ENCODE results near the gene AURKAIP1.
"Not testable (repeated sequence)": the region's sequence is repeated elsewhere in the genome, so short reads cannot be mapped to it uniquely, and the experiment has no call there.

Gene AURKAIP1

DNA sequence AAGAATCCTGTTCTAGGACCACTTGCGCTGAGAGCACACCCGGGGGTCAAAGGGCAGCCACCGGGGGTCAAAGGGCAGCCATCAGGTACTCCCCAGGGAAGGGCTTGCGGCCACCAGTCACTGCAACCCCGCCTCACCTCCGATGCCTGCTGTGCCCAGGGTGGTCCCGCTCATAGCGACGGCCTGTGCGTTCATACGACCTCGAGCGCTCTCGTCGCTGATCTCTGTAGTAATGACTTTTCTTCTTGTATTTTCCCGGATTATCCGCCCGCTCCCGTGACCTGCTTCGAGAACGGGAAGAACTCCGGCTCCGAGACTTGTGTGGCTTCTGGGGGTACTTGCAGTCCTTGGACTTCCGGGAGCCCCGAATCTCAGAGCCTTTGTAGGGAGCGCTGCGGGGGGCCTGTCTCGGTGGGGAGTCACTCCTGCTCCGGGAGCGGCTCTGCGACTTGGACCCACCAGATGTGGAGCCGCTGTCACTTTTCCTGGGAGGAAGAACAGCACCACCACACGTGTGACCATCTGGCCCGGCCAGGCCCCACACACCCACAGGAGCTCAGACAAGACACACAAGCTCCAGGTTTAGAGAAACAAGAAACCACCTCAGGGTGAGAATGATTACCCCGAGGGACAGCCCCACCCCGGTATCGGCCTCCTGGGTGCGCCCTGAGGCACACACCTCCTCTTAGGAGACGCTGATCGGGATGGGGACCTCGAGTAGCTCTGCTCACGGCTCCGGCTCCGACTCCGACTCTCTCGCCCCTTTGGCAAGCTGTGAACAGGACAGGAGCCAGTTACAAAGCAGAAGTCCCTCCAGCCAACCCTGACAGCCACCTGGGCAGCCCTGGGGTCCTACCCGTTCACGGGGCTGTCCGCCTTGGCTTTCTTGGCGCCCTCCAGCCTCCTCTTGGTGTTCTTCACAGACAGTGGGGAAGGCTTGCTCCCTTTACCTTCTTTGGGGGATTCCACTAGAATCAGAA lies 12.4 kb upstream of the AURKAIP1 start:
- in situ Hi-C loops (cut with MboI; ENCODE audit: low sequenced_read_pairs), result no loop called here

DNA sequence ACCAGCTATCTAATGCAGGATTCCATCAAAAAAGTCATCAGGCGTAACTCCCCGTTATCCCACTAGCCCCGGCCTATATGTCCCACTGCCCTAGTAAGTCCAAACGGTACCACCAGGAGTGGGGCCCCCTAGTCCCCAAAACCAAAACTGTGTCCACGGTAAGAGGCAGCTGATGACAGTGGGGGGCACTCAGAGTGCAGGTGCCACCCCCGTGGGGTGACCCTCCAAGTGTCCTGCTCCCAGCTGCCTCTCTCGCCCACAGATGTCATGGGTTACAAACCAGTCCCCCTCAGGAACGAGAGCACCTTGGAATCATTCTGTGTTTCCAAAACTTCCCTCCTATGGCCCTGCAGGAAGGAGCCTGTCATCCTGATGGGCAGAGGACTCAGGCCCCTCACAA lies 10.9 kb upstream of the AURKAIP1 start:
- in situ Hi-C loops (cut with MboI; ENCODE audit: low sequenced_read_pairs), result no loop called here

DNA sequence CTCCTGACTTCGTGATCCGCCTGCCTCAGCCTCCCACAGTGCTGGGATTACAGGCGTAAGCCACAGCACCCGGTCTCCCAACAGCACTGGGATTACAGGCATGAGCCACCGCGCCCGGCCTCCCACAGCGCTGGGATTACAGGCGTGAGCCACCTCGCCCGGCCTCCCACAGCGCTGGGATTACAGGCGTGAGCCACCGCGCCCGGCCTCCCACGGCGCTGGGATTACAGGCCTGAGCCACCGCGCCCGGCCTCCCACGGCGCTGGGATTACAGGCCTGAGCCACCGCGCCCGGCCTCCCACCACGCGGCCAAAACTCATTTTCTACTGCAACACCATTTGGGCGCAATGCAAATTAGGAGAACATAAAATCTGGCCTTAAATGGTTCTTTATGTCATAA lies 10.3 kb upstream of the AURKAIP1 start:
- in situ Hi-C loops (cut with MboI; ENCODE audit: low sequenced_read_pairs), result not testable (repeated sequence)

DNA sequence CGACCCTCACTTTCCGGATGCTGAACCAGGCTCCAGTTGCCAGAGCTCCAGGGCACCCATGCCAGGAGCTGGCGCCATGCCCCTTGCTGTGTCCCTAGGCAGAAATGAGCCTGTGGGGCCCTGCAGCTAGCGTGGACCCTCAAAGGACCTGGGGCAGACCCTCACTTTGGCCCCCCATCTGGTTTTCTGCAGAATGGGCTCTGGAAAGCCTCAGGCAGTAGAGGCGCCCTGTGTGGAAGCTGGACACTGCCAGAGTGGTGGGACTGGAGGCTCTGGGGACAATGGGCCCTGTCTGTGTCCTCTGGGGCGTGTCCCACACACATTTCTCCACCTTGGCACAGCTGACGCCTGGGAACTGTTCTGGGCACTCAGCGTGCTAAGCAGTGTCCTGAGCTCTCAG lies 6.3 kb upstream of the AURKAIP1 start:
- in situ Hi-C loops (cut with MboI; ENCODE audit: low sequenced_read_pairs), result no loop called here

DNA sequence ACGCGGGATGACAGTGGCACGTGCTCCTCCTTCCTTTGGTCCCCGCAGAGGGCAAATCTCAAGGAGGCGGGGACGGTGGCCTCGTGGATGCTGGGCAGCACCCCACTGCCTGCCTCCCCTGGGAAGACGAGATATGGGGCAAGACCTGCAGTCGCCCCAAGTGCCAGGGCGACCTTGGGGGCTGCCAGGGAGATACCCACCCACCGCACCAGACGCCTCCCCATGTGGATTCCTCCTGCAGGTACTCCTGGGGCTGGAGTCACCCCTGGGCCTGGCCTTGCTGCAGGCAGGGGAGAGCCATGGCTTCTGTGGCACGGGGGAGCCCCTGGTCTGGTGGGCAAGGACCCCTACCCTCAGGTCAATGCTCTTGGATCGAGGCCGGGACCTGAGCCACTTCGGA lies 5.9 kb upstream of the AURKAIP1 start:
- in situ Hi-C loops (cut with MboI; ENCODE audit: low sequenced_read_pairs), result no loop called here

DNA sequence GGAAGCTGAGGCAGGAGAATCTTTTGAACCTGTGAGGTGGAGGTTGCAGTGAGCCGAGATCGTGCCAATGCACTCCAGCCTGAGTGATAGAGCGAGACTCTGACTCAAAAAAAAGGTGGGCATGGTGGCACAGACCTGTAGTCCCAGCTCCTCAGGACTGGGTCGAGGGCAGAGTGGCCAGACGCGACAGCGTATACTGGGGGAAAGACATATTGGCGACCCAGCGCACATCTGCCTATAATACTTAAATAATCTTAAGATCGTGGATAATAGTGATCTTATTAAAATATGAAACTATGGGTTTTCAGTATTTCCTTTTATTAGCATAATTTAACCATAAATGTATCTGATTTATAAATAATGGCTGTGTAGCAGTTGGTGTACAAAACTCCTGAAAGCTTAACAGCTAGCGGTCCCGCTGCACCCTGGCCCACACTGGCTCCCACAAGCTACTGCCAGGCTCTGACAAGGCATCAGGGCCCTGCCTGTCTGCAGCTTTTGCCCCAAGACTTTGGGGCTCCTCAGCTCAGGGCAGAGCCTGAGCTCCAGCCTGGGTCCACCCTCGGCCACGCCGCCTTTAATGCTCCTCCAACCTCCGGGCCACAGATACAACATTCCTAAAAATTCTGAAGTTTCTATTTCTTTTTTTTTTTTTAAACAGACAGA lies 2.7 kb upstream of the AURKAIP1 start:
- in situ Hi-C loops (cut with MboI; ENCODE audit: low sequenced_read_pairs), result no loop called here

DNA sequence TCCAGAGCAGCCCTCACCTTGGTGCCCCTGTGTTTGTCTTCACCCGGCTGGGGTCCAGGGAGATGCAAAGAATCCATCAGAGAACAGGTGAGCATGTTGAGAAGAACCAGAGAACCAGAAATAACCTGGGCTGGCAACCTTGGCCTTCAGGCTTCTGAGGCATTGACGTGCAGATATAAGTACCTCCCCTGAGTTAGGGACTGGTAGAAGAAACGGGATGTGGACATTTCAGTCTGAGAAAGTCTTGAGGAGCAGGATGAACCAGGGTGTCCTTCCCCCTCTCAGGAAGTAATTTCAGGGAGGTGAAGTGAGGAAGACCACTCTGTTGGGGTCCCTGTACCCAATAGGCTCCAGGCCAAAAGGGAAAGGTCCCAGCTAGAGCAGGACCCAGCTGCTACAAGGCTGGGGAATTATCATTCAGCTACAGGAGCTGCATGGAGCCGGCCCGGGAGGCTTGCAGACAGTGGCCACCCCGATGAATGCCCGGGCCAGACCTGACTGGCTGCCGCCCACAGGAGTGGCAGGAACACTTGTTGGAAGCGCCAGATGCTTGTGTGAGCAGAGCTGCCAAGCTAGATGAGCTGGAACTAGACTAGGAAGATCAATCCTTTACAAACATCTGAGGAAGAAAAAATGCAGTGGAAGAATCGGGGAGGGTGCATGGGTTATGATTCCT lies 1.7 kb upstream of the AURKAIP1 start:
- in situ Hi-C loops (cut with MboI; ENCODE audit: low sequenced_read_pairs), result no loop called here

DNA sequence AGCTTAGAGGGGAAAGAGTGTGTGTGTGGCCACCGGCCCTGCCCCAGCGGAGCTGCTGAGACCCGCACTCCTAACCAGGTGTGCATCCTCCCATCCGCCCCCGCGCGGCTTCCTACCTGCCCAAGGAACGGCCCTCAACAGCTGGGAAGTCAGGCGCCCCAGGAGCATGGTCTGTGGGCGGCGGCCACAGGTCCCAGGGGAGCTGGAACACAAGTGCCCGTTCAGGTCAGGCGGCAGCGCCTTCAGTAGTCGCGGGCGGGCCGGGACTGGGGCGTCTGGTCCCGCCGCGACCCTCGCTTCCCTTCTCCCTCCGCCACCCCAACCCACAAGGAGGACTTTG lies 448 bp downstream of the AURKAIP1 start:
- in situ Hi-C loops (cut with MboI; ENCODE audit: low sequenced_read_pairs), result no loop called here

DNA sequence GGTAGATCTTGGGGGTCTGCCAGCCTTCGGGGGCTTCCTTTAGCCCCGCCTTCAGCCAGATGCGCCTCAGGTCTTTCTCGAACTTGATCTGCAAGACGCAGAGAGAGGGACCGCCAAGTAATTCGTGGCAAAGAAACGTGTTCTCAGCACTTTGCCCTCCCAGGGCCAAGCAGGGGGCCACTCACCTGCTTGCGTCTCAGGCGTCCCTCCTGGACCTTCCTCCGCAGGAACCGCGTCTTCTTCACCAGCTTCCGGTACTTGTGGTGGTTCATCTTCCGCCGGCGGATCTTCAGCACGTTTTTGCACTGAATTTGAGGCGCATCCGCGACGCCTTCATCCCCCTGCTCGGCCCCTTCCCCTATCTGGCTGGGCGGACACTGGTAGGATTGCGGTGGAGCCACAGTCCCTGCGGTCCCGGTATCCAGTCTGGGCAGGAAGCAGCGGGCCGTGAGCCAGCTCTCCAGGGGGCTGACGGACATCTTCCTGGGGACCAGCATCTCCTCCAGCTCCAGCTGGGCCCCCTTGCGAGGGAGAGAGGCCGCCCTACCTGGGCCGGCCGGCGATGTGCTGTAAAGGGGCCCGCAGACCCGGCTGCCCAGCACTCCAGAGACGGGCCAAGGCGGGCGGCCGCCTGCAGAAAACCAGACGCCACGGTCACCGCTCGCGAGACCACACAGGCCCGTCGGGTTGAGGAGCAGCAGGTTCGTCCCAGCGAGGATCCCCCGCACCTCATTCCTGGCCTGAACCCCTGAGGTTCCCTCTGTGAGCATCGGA lies 1.0 kb downstream of the AURKAIP1 start:
- in situ Hi-C loops (cut with MboI; ENCODE audit: low sequenced_read_pairs), result no loop called here

DNA sequence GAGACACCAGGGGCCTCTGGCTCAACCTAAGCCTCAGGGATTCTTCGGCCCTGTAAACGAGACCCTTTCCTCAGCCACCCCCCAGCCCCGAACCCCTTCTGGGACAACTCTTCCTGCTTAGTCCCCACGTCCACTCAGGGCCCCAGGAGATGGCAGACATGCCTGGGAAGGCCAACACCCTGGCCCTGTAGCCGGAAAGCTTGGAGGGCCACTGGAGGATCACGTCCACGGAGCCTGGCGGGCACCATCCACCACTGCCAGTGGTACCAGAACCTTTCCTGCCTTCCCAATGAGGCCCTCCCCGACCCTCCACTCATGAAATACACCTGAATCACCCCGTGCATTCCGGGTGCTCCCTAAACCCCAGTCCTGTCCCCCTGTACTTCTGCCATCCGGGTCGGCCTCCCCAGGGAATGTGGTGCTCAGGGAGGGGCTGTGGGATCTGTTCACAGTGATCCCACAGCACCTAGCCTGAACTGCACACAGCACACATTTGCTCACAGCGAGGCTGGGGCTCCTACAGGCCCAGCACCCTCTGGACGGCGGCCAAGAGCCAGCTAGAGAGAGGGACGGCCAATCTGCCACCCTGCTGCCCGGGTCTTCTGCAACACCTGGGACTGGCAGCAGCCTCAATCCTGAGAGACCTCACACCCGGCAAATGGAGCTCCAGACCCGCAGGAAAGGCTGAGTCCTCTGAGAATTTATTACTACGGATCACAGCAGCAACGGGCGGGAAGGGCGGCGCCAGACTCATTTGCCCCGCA lies 1.8 kb downstream of the AURKAIP1 start:
- in situ Hi-C loops (cut with MboI; ENCODE audit: low sequenced_read_pairs), result no loop called here

DNA sequence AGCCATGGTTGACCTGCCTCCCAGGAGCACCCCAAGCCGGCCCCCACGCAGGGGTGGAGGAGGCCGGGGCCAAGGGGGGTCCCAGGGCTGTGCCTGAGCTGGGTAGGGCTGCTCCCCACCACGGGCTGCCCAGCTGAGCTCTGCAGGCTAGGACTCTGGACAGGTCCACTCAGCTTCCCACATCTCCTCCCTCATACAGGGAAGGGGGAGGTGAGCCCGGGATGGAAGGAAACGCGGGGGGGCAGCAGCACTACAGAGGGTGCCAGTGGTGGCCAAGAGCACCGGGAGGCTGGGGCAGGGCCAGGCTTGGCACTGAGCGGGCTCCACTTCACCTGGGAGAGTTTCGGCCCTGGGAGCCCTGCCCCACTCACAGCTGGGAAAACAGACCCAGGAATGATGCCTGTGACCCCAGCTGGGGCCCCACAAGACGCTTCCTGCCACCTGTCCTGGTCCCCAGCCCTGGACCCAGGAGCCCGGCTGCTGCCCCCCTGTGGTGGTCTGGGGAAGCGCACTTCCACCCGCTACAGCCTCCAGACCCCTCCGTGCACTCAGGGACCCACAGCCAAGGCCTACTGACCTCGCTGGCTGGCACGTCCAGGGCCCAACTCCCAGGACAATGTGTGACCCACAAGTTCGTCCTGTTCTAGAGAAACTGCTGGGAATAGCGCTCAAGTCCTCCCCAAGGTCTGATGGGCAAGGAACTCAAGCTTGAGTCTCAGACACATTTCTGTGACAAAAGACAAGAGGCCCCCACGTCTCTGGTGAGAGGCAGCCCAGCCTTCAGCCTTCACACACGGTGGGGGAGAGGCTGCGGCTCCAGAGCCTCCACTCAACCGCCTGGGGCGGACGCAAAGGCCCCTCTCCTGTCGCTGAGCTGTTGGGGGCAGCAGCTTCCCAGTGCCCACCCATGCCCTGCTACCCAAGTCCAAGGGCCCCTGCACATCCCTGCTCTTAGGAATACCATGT lies 3.0 kb downstream of the AURKAIP1 start:
- in situ Hi-C loops (cut with MboI; ENCODE audit: low sequenced_read_pairs), result no loop called here

DNA sequence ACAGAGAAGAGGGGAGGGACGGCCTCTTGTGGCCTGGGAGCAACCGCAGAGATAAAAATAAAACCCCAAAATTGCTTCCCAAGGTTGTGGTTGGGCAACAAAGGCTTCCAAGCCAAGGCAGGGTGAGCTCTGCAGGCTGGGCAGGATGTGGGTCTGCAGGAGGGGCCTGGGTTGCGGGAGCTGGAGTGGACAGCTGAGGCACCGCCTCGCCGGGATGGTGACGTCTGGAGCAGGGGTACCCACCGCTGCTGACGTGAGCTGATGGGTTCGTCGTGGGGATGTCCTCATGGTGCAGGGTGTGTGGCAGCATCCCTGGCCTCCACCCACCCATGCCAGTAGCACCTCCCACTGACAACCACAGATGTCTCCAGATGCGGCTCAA lies 3.7 kb downstream of the AURKAIP1 start:
- in situ Hi-C loops (cut with MboI; ENCODE audit: low sequenced_read_pairs), result no loop called here

DNA sequence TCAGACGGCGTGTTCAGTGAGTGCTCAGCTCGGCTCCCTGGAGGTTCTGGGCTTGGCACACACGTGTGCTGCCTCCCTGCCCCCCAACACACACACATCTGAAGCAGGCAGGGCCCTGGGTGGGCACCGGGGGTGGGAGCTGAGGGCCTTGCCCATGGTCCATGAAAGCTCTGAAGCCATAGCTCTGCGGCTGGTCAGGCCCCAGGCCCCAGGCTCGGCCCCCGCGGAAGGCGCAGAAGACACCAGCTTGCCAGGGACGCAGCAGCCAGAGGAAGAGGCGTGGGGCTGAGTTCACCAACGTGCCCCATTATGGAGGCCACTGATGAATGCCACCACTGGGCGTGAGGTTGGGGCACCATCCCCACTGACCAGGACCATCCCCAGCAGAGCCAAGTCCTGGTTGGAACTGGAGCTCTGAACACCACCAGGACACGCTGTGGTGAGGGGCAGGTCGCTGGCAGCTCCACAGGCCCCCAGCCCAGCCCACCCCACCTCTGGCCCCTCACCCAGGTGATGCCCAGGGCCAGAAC lies 4.2 kb downstream of the AURKAIP1 start:
- in situ Hi-C loops (cut with MboI; ENCODE audit: low sequenced_read_pairs), result no loop called here

DNA sequence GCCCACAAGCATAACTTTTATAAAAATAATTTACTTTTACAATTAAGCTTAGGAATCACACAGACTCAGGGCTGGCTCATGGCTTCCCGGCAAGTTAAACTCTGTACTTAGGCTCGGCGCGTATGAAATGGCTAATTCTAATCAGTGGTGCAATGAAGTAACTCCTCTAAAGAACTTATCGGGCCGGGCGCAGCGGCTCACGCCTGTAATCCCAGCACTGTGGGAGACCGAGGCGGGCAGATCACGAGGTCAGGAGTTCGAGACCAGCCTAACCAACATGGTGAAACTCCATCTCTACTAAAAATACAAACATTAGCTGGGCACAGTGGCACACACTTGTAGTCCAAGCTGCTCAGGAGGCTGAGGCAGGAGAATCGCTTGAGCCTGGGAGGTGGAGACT lies 4.9 kb downstream of the AURKAIP1 start:
- in situ Hi-C loops (cut with MboI; ENCODE audit: low sequenced_read_pairs), result not testable (repeated sequence)

DNA sequence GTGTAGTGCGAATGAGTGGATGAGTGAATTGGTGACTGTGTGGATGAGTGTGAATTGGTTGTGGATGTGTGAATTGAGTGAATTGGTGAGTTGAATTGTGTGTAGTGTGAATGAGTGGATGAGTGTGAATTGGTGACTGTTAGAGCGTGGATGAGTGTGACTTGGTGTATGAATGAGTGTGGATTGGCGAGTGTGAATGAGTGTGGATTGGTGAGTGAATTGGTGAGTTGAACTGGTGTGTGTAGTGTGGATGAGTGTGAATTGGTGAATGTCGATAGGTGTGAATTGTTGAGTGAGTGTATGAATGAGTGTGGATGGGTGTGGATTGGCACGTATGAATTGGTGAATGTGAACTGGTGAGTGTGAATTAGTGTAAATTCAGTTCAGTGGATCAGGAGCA lies 7.7 kb downstream of the AURKAIP1 start:
- in situ Hi-C loops (cut with MboI; ENCODE audit: low sequenced_read_pairs), result no loop called here

DNA sequence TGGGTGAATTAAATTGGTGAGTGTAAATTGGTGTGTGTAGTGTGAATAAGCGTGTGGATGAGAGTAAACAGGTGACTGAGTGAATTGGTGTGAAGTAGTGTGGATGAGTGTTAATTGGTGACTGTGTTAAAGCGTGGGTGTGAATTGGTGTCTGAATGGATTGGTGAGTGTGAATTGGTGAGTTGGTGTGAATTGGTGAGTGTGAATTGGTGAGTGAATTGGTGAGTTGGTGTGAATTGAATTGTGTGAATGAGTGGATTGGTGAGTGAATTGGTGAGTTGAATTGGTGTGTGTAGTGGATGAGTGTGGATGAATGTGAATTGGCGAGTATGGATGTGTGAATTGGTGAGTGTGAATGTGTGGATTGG lies 8.3 kb downstream of the AURKAIP1 start:
- in situ Hi-C loops (cut with MboI; ENCODE audit: low sequenced_read_pairs), result no loop called here

DNA sequence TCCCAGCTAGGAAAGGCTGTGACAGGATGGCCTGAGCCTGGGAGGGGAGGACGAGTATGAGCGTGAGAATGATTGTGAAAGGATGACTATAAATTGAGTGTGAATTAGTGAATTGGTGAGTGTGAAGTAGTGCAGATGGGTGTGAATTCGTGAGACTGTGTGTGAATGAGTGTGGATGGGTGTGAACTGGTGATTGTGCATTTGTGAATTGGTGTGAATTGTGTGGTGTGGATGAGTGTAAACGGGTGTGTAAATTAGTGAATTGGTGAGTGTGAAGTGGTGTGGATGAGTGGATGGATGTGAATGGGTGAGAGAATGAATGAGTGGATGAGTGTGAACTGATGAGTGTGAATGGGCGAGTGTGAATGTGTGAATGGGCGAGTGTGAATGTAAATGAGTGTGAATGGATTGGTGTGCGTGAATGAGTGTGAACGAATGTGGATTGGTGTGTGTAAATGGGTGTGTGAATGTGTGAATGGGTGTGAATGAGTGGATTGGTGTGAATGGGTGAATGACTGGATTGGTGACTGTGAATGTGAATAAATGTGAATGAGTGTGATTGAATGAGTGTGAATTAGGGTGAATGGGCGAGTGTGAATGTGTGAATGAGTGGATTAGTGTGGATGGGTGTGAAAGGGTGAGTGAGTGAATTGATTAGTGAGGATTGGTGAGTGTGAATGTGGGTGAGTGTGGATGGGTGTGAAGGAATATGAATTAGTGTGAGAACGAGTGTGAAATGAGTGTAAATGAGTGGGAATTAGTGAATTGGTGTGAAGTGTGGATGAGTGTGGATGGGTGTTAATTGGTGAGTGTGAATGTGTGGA lies 8.9 kb downstream of the AURKAIP1 start:
- in situ Hi-C loops (cut with MboI; ENCODE audit: low sequenced_read_pairs), result no loop called here

DNA sequence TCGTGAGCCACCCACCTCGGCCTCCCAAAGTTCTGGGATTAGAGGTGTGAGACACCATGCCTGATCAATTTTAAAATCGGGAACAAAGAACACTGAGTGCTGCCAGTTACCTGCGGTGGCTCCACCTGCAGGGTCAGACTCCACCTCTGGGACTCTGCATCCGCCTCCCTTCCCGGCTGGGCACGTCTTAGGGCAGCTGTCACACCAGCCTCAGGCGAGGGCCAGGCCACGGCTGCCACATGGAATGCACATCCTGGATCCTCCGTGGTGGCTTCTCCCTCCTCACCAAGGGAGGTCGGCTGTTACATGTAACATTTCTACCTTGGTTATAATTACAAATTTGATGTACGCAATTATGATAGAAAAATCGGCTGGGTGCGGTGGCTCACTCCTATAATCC lies 10.7 kb downstream of the AURKAIP1 start:
- in situ Hi-C loops (cut with MboI; ENCODE audit: low sequenced_read_pairs), result no loop called here

Measured in HL-60/S4 treated with retinoic acid at 250 ng/mL for 4 days and 3 days (cell line).